NT2/D1 (cell line): Measurements from ENCODE around the gene TBCD.

ENCODE experiments used
- YY1 ChIP-seq: IDR thresholded peaks from 2 replicates; pipeline ENCODE4 v1.6.1; 2011; ENCODE audit not compliant: insufficient read length, insufficient read depth
- ZNF274 ChIP-seq: IDR thresholded peaks from 2 replicates; pipeline ENCODE4 v1.6.1; 2011; ENCODE audit warnings: mild to moderate bottlenecking, low read depth, low read length

DNA sequence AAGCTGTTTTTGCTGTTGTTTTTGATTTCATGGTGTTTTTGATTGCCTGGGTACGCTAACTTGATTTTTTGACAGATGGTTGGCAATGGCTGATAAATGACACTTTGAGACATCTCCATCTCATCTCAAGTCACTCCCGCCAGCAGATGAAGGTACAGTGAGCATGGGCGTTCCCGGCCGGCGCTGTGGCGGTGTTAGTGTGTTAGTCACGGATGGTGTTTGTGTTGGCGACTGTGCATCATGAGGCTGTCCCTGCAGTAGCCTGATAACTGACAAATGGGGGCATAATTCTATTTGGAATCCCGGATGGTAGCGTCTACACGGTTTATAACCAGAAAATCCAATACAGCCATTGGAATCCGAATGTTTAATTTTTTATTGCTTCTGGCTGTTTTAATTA, 169.6 kb downstream of the TBCD start:
- TF ChIP-seq YY1 (no peak), ZNF274 (no peak)
